HG03442 (cell line): ENCODE measurements around the gene ELOA.
A peak's percentile ranks its signal among the peaks of the same experiment; 100 is the strongest.
"Not testable (repeated sequence)": the region's sequence is repeated elsewhere in the genome, so short reads cannot be mapped to it uniquely, and the experiment has no call there.

Source experiments
- ATAC-seq: cut with Tn5 transposase; IDR thresholded peaks from one replicate; pipeline ENCODE4 v1.9.1; 2021; ENCODE audit warnings: mild to moderate bottlenecking, moderate library complexity; ENCODE audit not compliant: unreplicated experiment

The ELOA gene

DNA sequence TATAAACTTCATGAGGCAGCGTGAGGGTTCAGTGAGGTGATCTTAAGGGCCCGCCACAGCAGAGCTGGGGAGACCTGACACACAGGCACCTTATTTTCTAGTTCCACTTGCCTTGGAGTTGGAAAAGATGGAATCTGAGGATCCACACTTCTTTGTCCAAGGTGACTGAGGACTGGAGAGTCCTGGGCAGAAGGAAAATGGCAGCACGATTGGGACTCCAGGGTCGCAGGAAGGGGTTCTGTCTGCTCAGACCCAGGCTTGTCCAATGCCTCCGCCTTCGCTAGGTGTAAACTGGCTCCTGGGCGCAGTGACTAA, 55.9 kb downstream of the ELOA start:
- no peak for ATAC-seq

- peak; percentile 7 for ATAC-seq
Measured at GRCh38 chr1:23799570-23800399, 56.5 kb downstream of the ELOA start.

- ATAC-seq, result peak; percentile 77
Measured at GRCh38 chr1:23800400-23801337, 57.4 kb downstream of the ELOA start, which contains the start of gene GALE. TSS of gene GALE (minus strand) at chr1:23800754. CDS start at chr1:23799007, 1,747 bp downstream.

- no peak for ATAC-seq
Measured at GRCh38 chr1:23801338-23801748, 58.1 kb downstream of the ELOA start.

DNA sequence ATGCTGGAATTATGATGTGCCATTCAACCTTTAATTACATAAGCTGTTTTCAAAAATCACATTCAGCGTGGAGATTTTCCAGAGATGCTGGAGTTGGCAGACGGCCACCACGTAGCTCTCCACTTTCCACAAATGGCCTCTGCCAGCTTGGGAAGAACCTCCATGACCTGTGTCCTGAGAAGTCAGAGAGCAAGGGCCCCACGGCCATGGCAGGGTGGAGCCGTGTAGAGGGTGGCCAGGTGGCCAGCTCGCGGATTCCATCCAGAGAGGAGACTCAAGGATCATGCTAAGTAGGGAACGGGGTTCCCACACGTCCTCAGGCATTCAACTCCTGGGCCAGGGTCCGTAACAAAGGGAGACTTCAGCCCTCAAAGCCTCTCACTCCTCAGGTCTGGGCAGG, 58.6 kb downstream of the ELOA start:
- ATAC-seq, result no peak

DNA sequence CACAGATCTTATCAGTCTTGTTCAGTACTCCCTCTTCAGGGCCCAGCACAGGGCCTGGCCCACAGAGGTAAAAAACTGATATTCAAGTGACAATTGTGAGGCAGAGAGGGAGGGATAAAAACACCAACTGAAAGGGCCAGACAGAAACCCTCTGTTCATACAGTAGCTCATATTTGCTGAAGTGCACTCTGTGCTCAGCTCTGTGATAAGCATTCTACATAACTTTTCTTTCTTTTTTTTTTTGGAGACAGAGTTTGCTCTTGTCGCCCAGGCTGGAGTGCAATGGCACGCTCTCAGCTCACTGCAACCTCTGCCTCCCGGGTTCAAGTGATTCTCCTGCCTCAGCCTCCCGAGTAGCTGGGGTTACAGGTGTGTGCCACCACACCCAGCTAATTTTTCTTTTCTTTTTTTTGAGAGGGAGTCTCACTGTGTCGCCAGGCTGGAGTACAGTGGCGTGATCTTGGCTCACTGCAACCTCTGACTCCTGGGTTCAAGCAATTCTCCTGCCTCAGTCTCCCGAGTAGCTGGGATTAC, 59.6 kb downstream of the ELOA start:
- not testable (repeated sequence) for ATAC-seq

- ATAC-seq, result no peak
Measured at GRCh38 chr1:23803674-23804073, 60.4 kb downstream of the ELOA start.

- no peak for ATAC-seq
Measured at GRCh38 chr1:23804183-23804835, 61.0 kb downstream of the ELOA start.

DNA sequence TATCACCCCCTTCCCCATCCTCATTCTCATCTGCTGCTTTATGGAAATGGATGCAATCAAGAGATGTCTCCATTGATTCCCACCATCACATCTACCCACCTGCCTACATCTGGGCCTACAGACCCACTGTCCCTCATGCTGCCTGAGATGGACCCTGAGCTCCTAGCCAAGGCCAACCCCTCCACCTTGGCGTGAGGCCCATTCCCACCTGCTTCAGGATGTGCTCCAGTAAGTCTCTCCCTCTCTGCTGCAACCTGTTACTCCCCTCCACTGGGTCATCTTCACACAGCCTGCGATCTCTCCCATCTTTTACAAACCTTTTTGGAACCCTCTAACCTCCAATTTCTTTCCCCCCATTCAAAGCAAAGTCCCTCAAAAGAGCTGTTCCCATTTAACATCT, 61.8 kb downstream of the ELOA start:
- ATAC-seq, result no peak

DNA sequence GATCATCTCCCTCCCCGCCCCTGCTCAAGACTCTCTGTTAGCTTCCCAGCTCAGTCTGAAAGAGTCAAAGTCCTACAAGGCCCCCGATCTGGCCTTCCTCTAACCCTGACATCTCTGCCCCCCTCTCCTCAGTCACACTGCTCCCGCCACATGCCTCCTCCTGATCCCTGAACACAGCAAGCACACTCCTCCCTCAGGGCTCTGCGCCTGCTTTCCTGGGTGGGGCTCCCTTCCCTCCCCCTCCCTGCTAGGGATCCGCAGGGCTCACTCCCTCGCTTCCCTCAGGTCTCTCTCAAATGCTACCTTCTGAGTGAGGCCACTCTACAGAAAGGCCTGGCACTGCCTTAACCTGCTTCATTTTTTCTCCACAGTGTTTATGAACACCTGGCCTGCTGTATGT, 63.0 kb downstream of the ELOA start:
- no peak for ATAC-seq

DNA sequence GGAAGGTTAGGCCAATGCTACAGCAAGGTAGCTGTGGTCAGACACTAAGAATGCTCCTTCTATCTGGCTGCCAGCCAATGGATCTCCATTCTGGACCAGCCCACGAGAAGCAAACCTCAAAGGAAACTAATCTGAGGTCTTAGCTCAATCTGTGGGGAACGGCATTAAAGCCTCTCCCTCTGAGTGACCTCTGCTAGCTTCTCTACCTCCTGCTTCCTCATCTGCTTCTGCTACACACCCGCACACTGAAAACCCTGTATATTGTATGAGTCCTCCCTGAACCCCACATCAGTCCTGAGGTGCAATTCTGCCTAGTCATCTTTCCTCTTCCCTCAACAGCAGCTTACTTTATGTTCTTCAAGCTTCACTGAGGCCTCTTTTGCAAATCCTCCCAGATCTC, 64.2 kb downstream of the ELOA start:
- no peak for ATAC-seq

- peak; percentile 63 for ATAC-seq
Measured at GRCh38 chr1:23809751-23810171, 66.5 kb downstream of the ELOA start.

DNA sequence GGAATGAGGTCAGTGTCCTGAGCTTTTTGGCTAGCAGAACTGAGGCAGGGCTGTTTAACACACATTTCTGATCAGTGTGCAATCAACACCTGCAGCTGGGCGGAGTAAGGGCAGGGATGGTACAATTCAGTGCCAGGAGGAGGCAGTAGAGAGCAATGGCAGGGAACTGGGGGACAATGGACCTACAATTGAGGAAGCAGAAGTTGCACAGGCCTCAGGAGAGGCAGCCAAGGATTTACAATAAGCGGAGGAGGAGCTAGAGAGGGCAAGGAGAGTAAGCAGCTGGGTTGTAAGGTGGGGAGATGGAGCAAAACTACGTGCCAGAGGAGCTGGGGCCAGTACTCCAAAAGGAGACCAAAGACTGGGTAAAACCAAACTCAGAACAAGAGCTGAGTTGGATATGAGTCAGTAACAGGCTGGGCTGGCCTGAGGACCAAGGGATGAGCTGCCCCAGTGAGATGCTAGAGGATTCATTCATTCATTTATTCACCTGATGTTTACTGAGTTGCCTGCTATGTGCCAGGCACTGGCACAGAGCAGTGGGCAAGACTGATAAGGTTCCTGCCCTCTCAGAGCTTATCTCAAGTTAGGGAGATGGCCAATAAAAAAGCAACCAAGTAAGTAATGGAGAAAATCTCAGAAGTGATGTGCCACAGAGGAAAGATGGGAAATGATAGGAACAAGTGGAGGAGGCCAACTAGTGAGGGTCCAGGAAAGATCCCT, 67.7 kb downstream of the ELOA start:
- no peak for ATAC-seq
